SK-N-SH (cell line): ENCODE data around the gene CD300LF. TPM values are rescaled to one million over a fixed set of nuclear protein-coding genes. Genes with fewer than 3 reads are reported as not detected.

Experiments
- CTCF ChIA-PET: fragments of 300-600, 350-600 bp; formaldehyde crosslinking; extraction: SDS; loops from one replicate; lab custom pipeline; 2021; lab: Yijun Ruan, JAX
- POLR2A ChIA-PET: fragments of 350-600 bp; sonication (Branson Sonifier 250); formaldehyde crosslinking; extraction: SDS; loops from one replicate; lab custom pipeline; 2020; ENCODE audit warnings: antibody characterized with exemption, inconsistent platforms; lab: Yijun Ruan, JAX
- DNase-seq: peaks from one replicate; pipeline ENCODE4 v3.0.0; 2012
- H2AFZ ChIP-seq: fragments of 200-600 bp; sonication (generic); 2 replicates; pipeline ENCODE4 v1.8.1; 2016; ENCODE audit warnings: antibody characterized with exemption, mild to moderate bottlenecking, low read depth
- H3F3A ChIP-seq: fragments of 200-600 bp; sonication (generic); replicated peaks from 2 replicates; pipeline ENCODE3; 2016; ENCODE audit warnings: antibody characterized with exemption, mild to moderate bottlenecking; ENCODE audit not compliant: insufficient read depth
- H3K27ac ChIP-seq, 2 experiments: fragments of 200-500 bp in 1 of 2; fragments of 200-600 bp in 1 of 2; sonication (Bioruptor generic) in 1 of 2; sonication (generic), shearing (Covaris generic) in 1 of 2; 2 replicates each; pipeline versions ENCODE4 v1.5.1 to v1.6.1; 2014 to 2016; ENCODE audit warnings: low read depth in 2 of 2, inconsistent platforms in 1 of 2, low read length in 1 of 2, mild to moderate bottlenecking in 1 of 2, mixed read lengths in 1 of 2
- H3K27me3 ChIP-seq: fragments of 200-600 bp; sonication (generic), shearing (Covaris generic); 2 replicates; pipeline ENCODE4 v1.6.1; 2016; ENCODE audit warnings: mixed run types; ENCODE audit not compliant: insufficient read depth
- H3K36me3 ChIP-seq, 2 experiments: fragments of 200-500 bp in 1 of 2; fragments of 200-600 bp in 1 of 2; sonication (Bioruptor generic) in 1 of 2; sonication (generic) in 1 of 2; replicated peaks in 1 of 2; 2 replicates each; pipeline versions ENCODE3 to v1.5.1; 2014 to 2016; ENCODE audit warnings: low read length in 1 of 2, mild to moderate bottlenecking in 1 of 2; ENCODE audit not compliant: insufficient read depth in 2 of 2, control insufficient read depth in 1 of 2
- H3K4me1 ChIP-seq, 2 experiments: fragments of 200-500 bp in 1 of 2; fragments of 200-600 bp in 1 of 2; sonication (Bioruptor generic) in 1 of 2; sonication (generic), shearing (Covaris generic) in 1 of 2; 2 replicates each; pipeline versions ENCODE4 v1.5.1 to v1.6.1; 2014 to 2016; ENCODE audit warnings: low read depth in 1 of 2, low read length in 1 of 2, mixed run types in 1 of 2; ENCODE audit not compliant: insufficient read depth in 2 of 2, control insufficient read depth in 1 of 2
- H3K4me2 ChIP-seq: fragments of 200-600 bp; sonication (generic), shearing (Covaris generic); 2 replicates; pipeline ENCODE4 v1.6.1; 2017; ENCODE audit warnings: mixed run types
- H3K4me3 ChIP-seq, 2 experiments: fragments of 200-500 bp in 1 of 2; fragments of 200-600 bp in 1 of 2; sonication (Bioruptor generic) in 1 of 2; sonication (generic), shearing (Covaris generic) in 1 of 2; 2 replicates each; pipeline versions ENCODE4 v1.5.1 to v1.8.1; 2014 to 2016; ENCODE audit warnings: low read depth in 2 of 2, inconsistent platforms in 1 of 2, low read length in 1 of 2, mild to moderate bottlenecking in 1 of 2, mixed read lengths in 1 of 2, moderate library complexity in 1 of 2
- H3K79me2 ChIP-seq: fragments of 200-600 bp; sonication (generic); 2 replicates; pipeline ENCODE4 v1.8.1; 2017; ENCODE audit warnings: mild to moderate bottlenecking; ENCODE audit not compliant: insufficient read depth
- H3K9ac ChIP-seq: fragments of 200-600 bp; sonication (generic); 2 replicates; pipeline ENCODE4 v1.6.1; 2017; ENCODE audit warnings: mixed run types
- H3K9me2 ChIP-seq: fragments of 200-600 bp; sonication (generic); 2 replicates; pipeline ENCODE4 v1.6.1; 2017; ENCODE audit warnings: mixed run types
- H3K9me3 ChIP-seq: fragments of 200-600 bp; sonication (generic); 2 replicates; pipeline ENCODE4 v1.6.1; 2017; ENCODE audit warnings: mixed run types, mild to moderate bottlenecking, moderate library complexity
- H4K20me1 ChIP-seq: fragments of 200-600 bp; sonication (generic); 2 replicates; pipeline ENCODE4 v1.6.1; 2017; ENCODE audit warnings: mild to moderate bottlenecking, mixed run types; ENCODE audit not compliant: insufficient read depth
- CHD2 ChIP-seq: fragments of 150-350 bp; IDR thresholded peaks from 2 replicates; pipeline ENCODE4 v1.6.1; 2018; ENCODE audit warnings: low read length; ENCODE audit not compliant: partially characterized antibody
- CTCF ChIP-seq: fragments of 200-600 bp; sonication (generic); IDR thresholded peaks from 2 replicates; pipeline ENCODE4 v1.6.1; 2017; ENCODE audit warnings: antibody characterized with exemption, mild to moderate bottlenecking, moderate library complexity
- EP300 ChIP-seq, 2 experiments: IDR thresholded peaks; 2 replicates each; pipeline versions ENCODE4 v1.4.0 to v1.6.1; 2012; ENCODE audit warnings: borderline replicate concordance in 1 of 2, low read depth in 1 of 2, low read length in 1 of 2
- IRF3 ChIP-seq: fragments of 150-350 bp; IDR thresholded peaks from 2 replicates; pipeline ENCODE4 v1.6.1; 2016; ENCODE audit warnings: mild to moderate bottlenecking, low read depth, low read length
- MAX ChIP-seq: IDR thresholded peaks from 2 replicates; pipeline ENCODE4 v1.4.0; 2012; ENCODE audit warnings: low read depth
- MXI1 ChIP-seq: IDR thresholded peaks from 2 replicates; pipeline ENCODE4 v1.6.1; 2012; ENCODE audit warnings: mild to moderate bottlenecking, low read depth, low read length, improper control_type of control experiment
- NFIC ChIP-seq: IDR thresholded peaks from 2 replicates; pipeline ENCODE4 v1.4.0; 2012; ENCODE audit warnings: borderline replicate concordance
- NRF1 ChIP-seq: IDR thresholded peaks from 2 replicates; pipeline ENCODE4 v1.6.1; 2012; ENCODE audit warnings: low read depth, mild to moderate bottlenecking, low read length
- POLR2AphosphoS5 ChIP-seq: IDR thresholded peaks from 2 replicates; pipeline ENCODE4 v1.6.1; 2012; ENCODE audit warnings: low read depth, low read length
- RFX5 ChIP-seq: IDR thresholded peaks from 2 replicates; pipeline ENCODE4 v1.6.1; 2012; ENCODE audit warnings: mild to moderate bottlenecking, improper control_type of control experiment, low read length
- RXRA ChIP-seq: IDR thresholded peaks from 2 replicates; pipeline ENCODE4 v1.4.0; 2012; ENCODE audit warnings: low read depth, mild to moderate bottlenecking, borderline replicate concordance
- SMC3 ChIP-seq: IDR thresholded peaks from 2 replicates; pipeline ENCODE4 v1.6.1; 2012; ENCODE audit warnings: low read depth, low read length, improper control_type of control experiment
- TAF1 ChIP-seq: IDR thresholded peaks from 2 replicates; pipeline ENCODE4 v1.6.1; 2012; ENCODE audit warnings: low read depth, mild to moderate bottlenecking, low read length, moderate library complexity, borderline replicate concordance
- ZBTB33 ChIP-seq: IDR thresholded peaks from 2 replicates; pipeline ENCODE4 v1.4.0; 2012; ENCODE audit warnings: low read depth, borderline replicate concordance
- WGBS: methylation state at CpG from one replicate; pipeline ENCODE4 v1.1.6; 2017; ENCODE audit warnings: low lambda C conversion rate; 5-methylcytosine and 5-hydroxymethylcytosine counted together
- polyA plus RNA-seq, 3 experiments: library from polyadenylated mRNA; depleted of rRNA; stranded (reverse); fragments of >200 nt; gene quantifications; 2 replicates each; pipeline ENCODE4 v1.2.3, GENCODE V29; 2012

CD300LF gene
- polyA plus RNA-seq, 1 of the 3 experiments (the other 2 are of a cell fraction): not detected

- H2AFZ ChIP-seq: no peak overlapping the region
- H3K27ac ChIP-seq: no peak overlapping the region
- H3K4me1 ChIP-seq: peaks cover 0 to 3% of the 10 kb centered on the region in 2 experiments; a peak in 1 of 4 replicates
- no peaks in the 10 kb centered on the region for H3K9me2 ChIP-seq
- 23% methylated on average over 2 of the region's 2 CpGs for WGBS
- ChIA-PET POLR2A (interaction anchor here (3.1 kb wide), 1 partner anchor 26 kb away, joined by 20 read pairs; no protein-coding TSS in a partner anchor), CTCF (interaction anchor here (0.8 to 21.6 kb wide), 12 partner anchors 7 to 1269 kb away, joined by 3 to 1361 read pairs (median 9); partner anchors contain the start of genes GRIN2C and NAT9)
- peaks cover 14% of the 10 kb centered on the region for H3F3A ChIP-seq
- H3K4me3 ChIP-seq: no peak overlapping the region
- H3K36me3 ChIP-seq: no peaks in the 10 kb centered on the region
- no peaks in the 10 kb centered on the region for H3K79me2 ChIP-seq
- H4K20me1 ChIP-seq: no peaks in the 10 kb centered on the region
- no peak overlapping the region for H3K9ac ChIP-seq
- TF ChIP-seq NRF1 (no peak), MXI1 (no peak), POLR2AphosphoS5 (no peak), RFX5 (no peak), RXRA (no peak), EP300 (IDR thresholded peaks at IDR 0.05; ENCODE audit: borderline replicate concordance in 1 of 2, low read depth in 1 of 2, low read length in 1 of 2) (no peak)
- peaks cover 6% of the 10 kb centered on the region; the same call in 1 of the 2 replicates for H3K27me3 ChIP-seq
- no peaks in the 10 kb centered on the region for H3K9me3 ChIP-seq
- H3K4me2 ChIP-seq: no peak overlapping the region
- DNase-seq: no peak
Observed at GRCh38 chr17:74743755-74744154, 31.0 kb upstream of the CD300LF start.

GRCh38 chr17:74742978-74743545 lies 30.3 kb upstream of the CD300LF start:
- no peak overlapping the region for H2AFZ ChIP-seq
- H3K27me3 ChIP-seq: peaks cover 13% of the 10 kb centered on the region; the same call in 1 of the 2 replicates
- no peaks in the 10 kb centered on the region for H3K9me3 ChIP-seq
- no peak overlapping the region for H3K9ac ChIP-seq
- no peaks in the 10 kb centered on the region for H4K20me1 ChIP-seq
- peaks cover 14% of the 10 kb centered on the region for H3F3A ChIP-seq
- H3K9me2 ChIP-seq: no peaks in the 10 kb centered on the region
- 68% methylated on average over 9 of the region's 9 CpGs for WGBS
- H3K4me3 ChIP-seq: no peak overlapping the region
- no peaks in the 10 kb centered on the region for H3K36me3 ChIP-seq
- no peaks in the 10 kb centered on the region for H3K79me2 ChIP-seq
- no peak overlapping the region for H3K4me2 ChIP-seq
- H3K27ac ChIP-seq: no peak overlapping the region
- no peak for DNase-seq
- CTCF ChIA-PET: interaction anchor here (1.2 to 8.2 kb wide), 8 partner anchors 26 to 177 kb away, joined by 3 to 301 read pairs (median 11); partner anchors contain the start of gene NAT9
- POLR2A ChIA-PET: no interaction called here
- H3K4me1 ChIP-seq: peaks cover 0 to 3% of the 10 kb centered on the region in 2 experiments; a peak in 1 of 4 replicates
- TF ChIP-seq NRF1: no peak
- no peak for TF ChIP-seq MAX
- no peak for TF ChIP-seq IRF3
- TF ChIP-seq TAF1: no peak
- TF ChIP-seq NFIC: no peak
- TF ChIP-seq SMC3: no peak
- no peak for TF ChIP-seq CTCF
- TF ChIP-seq EP300 (IDR thresholded peaks at IDR 0.05; ENCODE audit: borderline replicate concordance in 1 of 2, low read depth in 1 of 2, low read length in 1 of 2): no peak
- TF ChIP-seq CHD2: no peak
- TF ChIP-seq ZBTB33: no peak
